Osteocyte (in vitro differentiated cells): ENCODE measurements around the gene CDK9. TPM values are rescaled to one million over a fixed set of nuclear protein-coding genes. Genes with fewer than 3 reads are reported as not detected.

Experiments
- DNase-seq: peaks from one replicate; pipeline ENCODE4 v3.0.0; 2021; ENCODE audit warnings: mixed read lengths; ENCODE audit not compliant: unreplicated experiment; ENCODE audit errors: extremely low spot score
- H3K27ac Mint-ChIP-seq: one replicate; pipeline ENCODE4 v1.8.0; 2021; ENCODE audit warnings: mild to moderate bottlenecking, mixed read lengths; ENCODE audit not compliant: unreplicated experiment
- H3K27me3 Mint-ChIP-seq: one replicate; pipeline ENCODE4 v1.8.0; 2021; ENCODE audit warnings: mixed read lengths; ENCODE audit not compliant: unreplicated experiment
- H3K36me3 Mint-ChIP-seq: one replicate; pipeline ENCODE4 v1.8.0; 2021; ENCODE audit warnings: mixed read lengths; ENCODE audit not compliant: unreplicated experiment
- H3K4me1 Mint-ChIP-seq: one replicate; pipeline ENCODE4 v1.8.0; 2021; ENCODE audit warnings: mixed read lengths; ENCODE audit not compliant: unreplicated experiment
- H3K4me3 Mint-ChIP-seq: one replicate; pipeline ENCODE4 v1.8.0; 2021; ENCODE audit warnings: mild to moderate bottlenecking, moderate library complexity, mixed read lengths; ENCODE audit not compliant: unreplicated experiment
- H3K9me3 Mint-ChIP-seq: one replicate; pipeline ENCODE4 v1.8.0; 2021; ENCODE audit warnings: mixed read lengths; ENCODE audit not compliant: unreplicated experiment
- CTCF ChIP-seq: fragments of 200-600 bp; sonication (generic); IDR thresholded peaks from 2 replicates; pipeline ENCODE4 v1.5.0; 2021; ENCODE audit warnings: antibody characterized with exemption, mild to moderate bottlenecking, moderate library complexity
- total RNA-seq: library from RNA; stranded (reverse); gene quantifications from 2 replicates; pipeline ENCODE4 v1.2.1, GENCODE V29; 2021

Gene CDK9
- total RNA-seq, 1 donor from 2014 or later = 78.5 TPM

GRCh38 chr9:127785023-127785932 is 556 bp upstream of the CDK9 start:
- Mint-ChIP-seq H3K9me3 (no peaks in the 10 kb centered on the region), H3K27ac (peak overlapping the region; percentile 84)

GRCh38 chr9:127786773-127787104 is 905 bp downstream of the CDK9 start:
- DNase-seq = no peak
- Mint-ChIP-seq H3K27me3 (no peaks in the 10 kb centered on the region), H3K36me3 (peaks cover 31% of the 10 kb centered on the region), H3K4me3 (peak overlapping the region; percentile 92), H3K9me3 (no peaks in the 10 kb centered on the region), H3K27ac (peak overlapping the region; percentile 80), H3K4me1 (peaks cover 16% of the 10 kb centered on the region)
- TF ChIP-seq CTCF = peak; percentile 66

More at GRCh38 chr9:127785023-127785932, 556 bp upstream of the CDK9 start:
- TF ChIP-seq CTCF = peak; percentile 90
- no peaks in the 10 kb centered on the region for H3K27me3 Mint-ChIP-seq
- DNase-seq = peak; percentile 96
- peak overlapping the region; percentile 68 for H3K4me3 Mint-ChIP-seq
- peaks cover 16% of the 10 kb centered on the region for H3K4me1 Mint-ChIP-seq
- peaks cover 24% of the 10 kb centered on the region for H3K36me3 Mint-ChIP-seq

GRCh38 chr9:127788337-127789011 is 2.6 kb downstream of the CDK9 start:
- H3K9me3 Mint-ChIP-seq = no peaks in the 10 kb centered on the region
- no peaks in the 10 kb centered on the region for H3K27me3 Mint-ChIP-seq
- no peak for DNase-seq
- H3K27ac Mint-ChIP-seq = no peak overlapping the region
- peaks cover 35% of the 10 kb centered on the region for H3K36me3 Mint-ChIP-seq
- no peak for TF ChIP-seq CTCF
- H3K4me1 Mint-ChIP-seq = peaks cover 16% of the 10 kb centered on the region
- peak overlapping the region; percentile 29 for H3K4me3 Mint-ChIP-seq

GRCh38 chr9:127789179-127789578 is 3.3 kb downstream of the CDK9 start:
- peaks cover 16% of the 10 kb centered on the region for H3K4me1 Mint-ChIP-seq
- TF ChIP-seq CTCF = no peak
- H3K27me3 Mint-ChIP-seq = no peaks in the 10 kb centered on the region
- H3K27ac Mint-ChIP-seq = no peak overlapping the region
- no peaks in the 10 kb centered on the region for H3K9me3 Mint-ChIP-seq
- H3K36me3 Mint-ChIP-seq = peaks cover 35% of the 10 kb centered on the region
- no peak for DNase-seq
- no peak overlapping the region for H3K4me3 Mint-ChIP-seq
